Left lung (tissue), 10 donors: ENCODE data around the gene ALG5. TPM values are rescaled to one million over a fixed set of nuclear protein-coding genes. Genes with fewer than 3 reads are reported as not detected.

Experiments
- ATAC-seq: fragments of 200-7000 bp; cut with Tn5 transposase; one replicate; pipeline ENCODE4 v1.9.1; 2020; ENCODE audit warnings: moderate library complexity
- DNase-seq, 4 donors: peaks; one replicate each; pipeline ENCODE4 v3.0.0-alpha.2; 2013 to 2020
- H3K27ac ChIP-seq, 2 donors: fragments of 200-600 bp; sonication (generic) in 1 of 2; one replicate each; pipeline versions ENCODE4 v1.5.0 to v1.8.0; 2020 to 2021
- H3K27me3 ChIP-seq, 2 donors: fragments of 200-600 bp; sonication (generic) in 1 of 2; one replicate each; pipeline versions ENCODE4 v1.5.0 to v1.8.0; 2020 to 2021
- H3K36me3 ChIP-seq, 2 donors: fragments of 200-600 bp; sonication (generic) in 1 of 2; one replicate each; pipeline versions ENCODE4 v1.5.0 to v1.8.0; 2020 to 2021
- H3K4me1 ChIP-seq, 2 donors: fragments of 200-600 bp; one replicate each; pipeline ENCODE4 v1.8.0; 2021
- H3K4me3 ChIP-seq, 2 donors: fragments of 200-600 bp; sonication (generic) in 1 of 2; one replicate each; pipeline versions ENCODE4 v1.5.0 to v1.8.0; 2020 to 2021; ENCODE audit warnings: mild to moderate bottlenecking in 1 of 2
- H3K9me3 ChIP-seq, 2 donors: fragments of 200-600 bp; sonication (generic) in 1 of 2; one replicate each; pipeline versions ENCODE4 v1.5.0 to v1.8.0; 2020 to 2021
- CTCF ChIP-seq, 2 donors: fragments of 200-600 bp; sonication (generic) in 1 of 2; IDR thresholded peaks; one replicate each; pipeline versions ENCODE4 v1.5.0 to v1.8.0; 2021; ENCODE audit warnings: antibody characterized with exemption in 2 of 2
- intact Hi-C, 2 donors: fragments of 100-400 bp; cut with DNase I; formaldehyde crosslinking; loops; one replicate each; pipeline versions ENCODE4 v1.11.2 to v1.14.2; 2022
- polyA plus RNA-seq, 6 donors: library from polyadenylated mRNA; unstranded; fragments of 120-200 nt; gene quantifications; one replicate each; pipeline ENCODE4 v1.2.1, GENCODE V29; 2013; ENCODE audit not compliant: insufficient read length in 6 of 6
- total RNA-seq, 2 donors: library from RNA; stranded (reverse); fragmentation: NEBNext Ultra II Directional; extraction: Animal tissue kit (Norgen Biotek cat#: 25700); gene quantifications; one replicate each; pipeline ENCODE4 v1.2.1, GENCODE V29; 2021
- donor health status: DM: no; HTN: yes; CAD: no.
- donor health status: DM: no; HTN: no; CAD: no.

Gene ALG5
- total and polyA plus RNA-seq, 8 donors, result 36.2 to 45.4 (median 40.9) TPM

DNA sequence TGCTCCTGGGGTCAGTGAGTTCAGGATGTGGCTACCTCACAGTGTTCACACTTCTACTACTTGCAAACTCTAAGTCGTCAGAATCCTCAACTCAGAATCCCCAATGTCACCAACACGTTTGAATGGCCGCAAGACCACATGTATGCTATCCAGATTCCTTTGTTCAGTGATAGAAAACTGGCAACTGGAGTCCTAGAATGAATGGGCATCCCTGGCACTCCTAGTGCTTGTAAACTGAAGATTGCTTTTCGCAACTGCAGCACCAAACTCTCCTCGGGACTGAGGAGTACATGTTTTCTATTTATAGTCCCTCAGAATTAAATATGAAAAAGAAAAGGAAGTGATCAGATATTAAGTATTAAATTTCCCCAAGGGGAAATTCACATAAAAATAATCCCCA is 84.0 kb downstream of the ALG5 start:
- Histone ChIP-seq H3K4me3 (no peak overlapping the region), H3K36me3 (no peaks in the 10 kb centered on the region), H3K27ac (no peak overlapping the region), H3K27me3 (peaks cover 0 to 40% of the 10 kb centered on the region in 2 donors), H3K9me3 (no peaks in the 10 kb centered on the region), H3K4me1 (peaks cover 0 to 4% of the 10 kb centered on the region in 2 donors)
- ATAC-seq (no peak), DNase-seq (no peak)
- intact Hi-C loops, result no loop called here
- TF ChIP-seq CTCF (IDR thresholded peaks at IDR 0.05), result no peak

GRCh38 chr13:36914648-36915047 is 84.5 kb downstream of the ALG5 start:
- Histone ChIP-seq H3K27me3 (peaks cover 0 to 37% of the 10 kb centered on the region in 2 donors), H3K36me3 (no peaks in the 10 kb centered on the region), H3K4me3 (no peak overlapping the region), H3K4me1 (peaks cover 0 to 4% of the 10 kb centered on the region in 2 donors), H3K27ac (no peak overlapping the region), H3K9me3 (no peaks in the 10 kb centered on the region)
- DNase-seq, result no peak
- TF ChIP-seq CTCF (IDR thresholded peaks at IDR 0.05), result no peak
- intact Hi-C loops, result no loop called here
- ATAC-seq, result no peak

- H3K4me3 ChIP-seq, result no peak overlapping the region
- H3K27me3 ChIP-seq, result peaks cover 0 to 25% of the 10 kb centered on the region in 2 donors
- no peak overlapping the region for H3K27ac ChIP-seq
- no peaks in the 10 kb centered on the region for H3K9me3 ChIP-seq
- no peak for DNase-seq
- no peak for TF ChIP-seq CTCF (IDR thresholded peaks at IDR 0.05)
- no peaks in the 10 kb centered on the region for H3K4me1 ChIP-seq
- ATAC-seq, result no peak
- intact Hi-C loops, result no loop called here
- no peaks in the 10 kb centered on the region for H3K36me3 ChIP-seq
Measured at GRCh38 chr13:36913463-36913862, 85.7 kb downstream of the ALG5 start.

- intact Hi-C loops, result no loop called here
- no peak overlapping the region for H3K4me3 ChIP-seq
- no peak for TF ChIP-seq CTCF (IDR thresholded peaks at IDR 0.05)
- no peak overlapping the region for H3K27ac ChIP-seq
- H3K4me1 ChIP-seq, result no peaks in the 10 kb centered on the region
- ATAC-seq, result no peak
- H3K9me3 ChIP-seq, result no peaks in the 10 kb centered on the region
- DNase-seq, result no peak
- peaks cover 0 to 20% of the 10 kb centered on the region in 2 donors for H3K27me3 ChIP-seq
- no peaks in the 10 kb centered on the region for H3K36me3 ChIP-seq
Measured at GRCh38 chr13:36912973-36913372, 86.2 kb downstream of the ALG5 start.

DNA sequence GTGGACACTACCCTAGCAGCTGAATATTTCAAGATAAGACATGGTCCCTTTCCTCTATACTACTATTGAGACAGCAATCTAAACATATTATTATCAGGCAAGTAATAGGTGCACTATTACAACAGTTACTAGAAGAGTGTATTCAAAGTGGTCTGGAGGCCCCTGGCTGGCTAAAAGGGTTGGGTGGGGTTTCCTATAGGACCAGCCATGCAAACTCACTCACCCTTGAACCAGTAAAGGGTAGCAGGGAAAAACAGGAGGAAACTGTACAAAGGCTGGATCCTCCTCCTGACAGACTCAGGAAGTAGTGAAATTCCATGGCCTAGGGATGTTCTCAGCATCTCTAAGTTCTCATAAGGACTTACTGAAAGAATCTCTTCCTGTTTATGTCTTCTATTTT is 86.8 kb downstream of the ALG5 start:
- no peak for ATAC-seq
- DNase-seq, result no peak
- Histone ChIP-seq H3K4me1 (no peaks in the 10 kb centered on the region), H3K4me3 (no peak overlapping the region), H3K27me3 (peaks cover 0 to 14% of the 10 kb centered on the region in 2 donors), H3K36me3 (no peaks in the 10 kb centered on the region), H3K9me3 (no peaks in the 10 kb centered on the region), H3K27ac (no peak overlapping the region)
- intact Hi-C loops, result no loop called here
- no peak for TF ChIP-seq CTCF (IDR thresholded peaks at IDR 0.05)
